ENCODE results near the gene TRAP1.
A peak's percentile ranks its signal among the peaks of the same experiment; 100 is the strongest.

The TRAP1 gene

DNA sequence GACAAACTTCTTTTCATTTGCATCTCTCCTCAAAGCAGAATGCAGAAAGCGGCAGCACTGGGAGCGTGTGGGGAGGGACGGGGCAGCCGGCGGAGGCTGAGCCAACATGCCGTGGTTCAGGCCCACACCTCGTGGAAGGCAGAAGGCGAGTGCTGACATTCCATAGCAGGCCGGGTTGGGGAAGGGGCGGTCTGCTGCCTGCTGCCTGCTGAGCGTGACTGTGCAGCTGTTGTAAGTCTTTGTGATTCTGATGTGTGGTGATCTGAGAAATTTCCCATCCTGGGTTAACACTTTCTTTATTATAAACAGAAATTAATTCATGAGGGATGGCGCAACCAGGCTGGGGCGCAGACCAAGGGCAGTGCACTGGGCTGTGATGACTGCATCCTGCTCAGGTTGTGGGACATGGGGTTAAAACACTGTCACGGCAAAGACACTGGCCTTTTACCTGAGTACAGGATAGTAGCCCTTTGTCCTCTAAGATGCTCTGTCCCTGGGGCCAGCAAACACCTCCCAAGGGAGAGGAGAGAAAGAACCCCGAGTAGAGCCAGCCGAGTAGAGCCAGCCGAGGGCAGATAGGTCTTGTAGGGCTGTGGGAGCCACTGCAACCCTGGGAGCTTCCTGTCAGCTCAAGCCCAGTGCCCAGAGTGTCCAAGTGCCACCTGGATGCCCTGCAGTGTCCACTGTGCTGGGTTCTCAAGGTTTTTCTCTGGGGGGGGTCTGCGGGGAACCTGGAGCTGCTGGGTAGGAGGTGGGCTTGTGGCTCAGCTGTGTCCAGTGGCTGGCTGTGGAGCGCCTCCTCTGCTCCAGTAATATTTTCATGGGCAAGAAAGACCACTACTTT lies 71.6 kb downstream of the TRAP1 start:
- DNase-seq: no peak

DNA sequence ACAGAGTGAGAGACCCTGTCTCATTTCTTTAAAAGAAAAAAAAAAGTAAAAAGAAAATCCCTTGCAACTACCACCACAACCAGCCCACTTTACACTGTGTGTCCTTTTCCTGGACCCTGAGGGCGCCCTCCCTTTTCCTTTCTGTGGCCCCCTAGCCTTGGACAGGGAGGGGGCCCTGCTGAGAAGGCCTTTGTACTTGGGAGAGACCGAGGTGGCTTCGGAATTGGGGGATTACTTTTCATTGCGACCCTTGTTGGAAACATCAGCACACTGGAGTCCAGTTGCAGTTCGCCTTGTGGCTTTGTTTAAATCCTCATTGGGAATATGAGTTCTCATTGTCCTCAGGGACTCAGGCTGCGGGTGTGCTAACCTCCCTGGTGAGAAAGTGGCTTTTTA lies 72.2 kb downstream of the TRAP1 start:
- no peak for DNase-seq

DNA sequence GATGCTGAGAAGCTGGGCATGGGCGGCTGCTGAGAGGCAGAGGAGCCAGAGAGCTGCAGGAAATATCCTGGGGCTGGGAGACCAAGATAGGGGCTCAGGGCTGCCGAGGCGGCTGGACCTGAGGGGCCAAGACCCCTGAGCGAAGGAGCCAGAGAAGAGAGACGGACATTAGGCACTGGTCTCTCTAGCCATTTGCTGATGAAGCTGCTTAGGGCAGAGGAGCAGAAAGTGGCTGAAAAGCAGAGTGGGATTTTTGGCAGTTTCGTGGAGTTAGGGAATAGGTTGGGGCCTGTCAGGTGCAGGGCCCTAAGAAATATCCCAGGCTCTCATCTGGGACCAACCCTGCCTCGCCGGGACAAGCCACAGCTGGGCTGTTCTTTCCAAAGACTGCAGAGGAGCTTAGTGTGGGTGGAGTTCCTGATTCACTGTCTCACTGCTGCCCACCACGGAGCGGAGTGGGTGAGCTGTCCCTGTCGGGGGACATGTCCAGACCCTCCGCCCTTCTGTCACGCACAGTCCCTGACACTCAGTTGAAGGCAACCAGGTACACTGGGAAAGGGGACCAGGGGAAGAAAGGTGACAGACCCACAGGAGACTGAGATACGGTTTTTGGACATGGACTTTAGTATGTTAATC lies 74.1 kb downstream of the TRAP1 start:
- DNase-seq: no peak

DNA sequence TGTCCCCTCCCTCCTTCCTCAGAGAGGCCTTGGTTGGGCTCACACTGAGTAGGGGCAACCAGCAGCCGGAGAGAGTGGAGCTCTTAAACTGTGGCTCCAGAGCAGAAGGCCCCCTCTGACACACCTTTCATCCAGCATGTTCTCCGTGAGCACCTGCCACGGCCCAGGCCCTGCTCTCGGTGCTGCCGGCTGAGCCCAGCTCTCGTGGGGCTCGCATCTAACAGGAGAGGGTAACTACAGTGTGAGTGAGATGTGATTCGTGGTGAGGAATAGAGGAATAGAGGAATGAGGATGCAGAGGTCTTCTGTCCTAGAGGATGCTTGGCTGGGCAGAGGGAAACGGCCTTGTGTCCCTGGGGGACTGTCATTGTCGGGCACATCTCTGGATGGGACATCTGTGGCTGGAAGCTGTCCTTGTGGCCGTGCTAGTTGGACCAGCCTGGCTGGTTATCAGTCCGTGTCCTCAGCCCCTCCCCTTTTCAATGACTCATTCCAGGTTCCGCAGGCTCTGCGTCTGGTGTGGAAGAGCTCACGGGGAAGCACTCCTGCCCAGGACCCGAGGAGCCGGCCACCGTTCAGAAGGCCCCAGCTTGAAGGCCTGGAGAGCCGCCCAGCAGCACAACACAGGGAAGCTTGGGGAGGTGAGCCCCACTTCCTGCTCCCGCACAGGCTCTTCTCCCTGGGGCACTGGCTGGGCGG lies 74.8 kb downstream of the TRAP1 start:
- DNase-seq: no peak

DNA sequence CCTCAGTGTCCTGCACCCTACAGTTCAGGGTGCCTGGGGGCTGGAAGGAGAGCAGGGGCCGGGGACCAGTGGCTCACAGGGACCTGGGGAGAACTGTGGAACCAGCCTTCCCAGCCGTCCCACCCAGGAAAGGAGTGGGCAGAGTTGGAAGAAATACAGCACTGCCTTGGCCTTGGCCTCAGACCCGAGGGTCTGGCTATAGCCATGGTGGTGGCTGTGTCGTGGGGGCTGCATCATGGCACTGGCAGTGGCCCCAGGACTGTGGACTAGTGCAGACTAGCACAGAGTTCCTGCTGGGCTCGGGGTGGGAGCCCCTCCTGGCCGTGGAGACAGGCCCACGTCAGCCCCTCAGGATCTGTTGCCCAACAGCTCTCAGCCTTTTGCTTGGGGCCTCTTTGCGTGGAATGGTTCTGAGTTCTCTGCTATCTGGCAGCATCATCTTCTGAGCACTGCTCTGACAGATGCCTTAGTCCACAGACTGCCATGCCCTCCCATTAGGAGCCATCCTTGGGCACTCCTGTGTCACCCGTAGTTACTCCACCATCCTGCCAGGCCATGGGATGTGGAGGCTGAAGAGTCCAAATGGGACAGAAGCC lies 75.4 kb downstream of the TRAP1 start:
- DNase-seq: no peak

DNA sequence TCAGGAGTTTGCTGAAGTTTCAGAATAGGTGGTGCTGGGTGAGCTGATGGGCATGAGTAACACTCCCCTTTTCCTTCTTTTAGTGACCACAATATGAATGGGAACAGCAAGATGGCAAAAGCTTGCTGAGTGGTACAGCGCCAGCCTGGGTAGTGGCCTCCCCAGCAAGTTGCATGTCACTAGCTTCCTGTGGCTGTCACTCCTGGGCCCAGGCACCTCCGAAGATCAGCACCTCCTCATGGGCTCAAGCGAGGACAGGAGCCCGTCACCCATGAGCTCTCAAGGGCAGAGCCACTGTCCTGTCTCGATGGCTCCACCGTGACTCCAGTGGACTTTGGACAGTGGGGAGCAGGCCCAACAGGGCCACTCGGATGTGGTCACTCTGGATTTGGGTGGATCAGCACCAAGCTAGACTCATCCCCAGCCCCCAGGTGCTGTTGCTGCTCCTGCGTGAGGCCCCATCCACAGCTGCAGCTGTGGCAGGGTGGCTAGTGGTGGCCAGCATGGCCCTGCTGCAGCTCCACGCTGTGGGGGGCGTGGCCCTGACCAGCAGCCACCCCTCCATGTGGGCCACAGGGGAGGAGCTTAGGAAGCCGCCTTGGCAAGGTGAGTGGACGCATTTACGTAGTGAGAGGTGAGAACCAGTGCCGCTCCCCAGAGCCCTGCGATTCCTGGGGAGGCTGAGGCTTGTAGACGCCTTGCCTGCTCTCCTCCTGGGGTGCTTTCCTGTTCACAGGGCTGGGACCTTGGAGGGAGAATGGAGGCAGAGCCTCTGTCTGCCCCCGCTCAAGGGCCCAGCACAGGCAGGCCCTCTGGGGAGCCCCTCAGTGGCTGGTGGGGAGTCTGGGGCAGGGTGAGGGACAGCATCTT lies 76.5 kb downstream of the TRAP1 start:
- no peak for DNase-seq

DNA sequence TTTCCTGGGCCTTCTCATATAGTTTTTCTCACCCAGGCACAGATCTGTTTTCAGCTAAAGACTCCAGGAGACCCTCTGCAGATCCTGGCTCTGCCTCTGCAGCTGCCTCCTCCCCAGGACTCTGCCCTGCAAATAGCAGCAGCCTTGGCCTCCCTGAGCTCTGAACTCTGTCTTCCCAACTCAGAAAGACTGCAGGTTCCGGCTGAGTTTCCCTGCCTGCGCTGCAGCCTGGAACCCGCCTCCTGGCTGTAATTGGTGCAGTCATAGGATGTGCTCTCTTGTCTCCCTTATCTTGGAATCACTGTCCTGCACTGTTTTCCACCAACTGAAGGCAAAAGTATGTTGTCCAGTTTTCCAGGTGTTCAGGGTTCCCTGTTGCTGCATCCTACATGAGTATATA lies 77.1 kb downstream of the TRAP1 start:
- DNase-seq: no peak

DNA sequence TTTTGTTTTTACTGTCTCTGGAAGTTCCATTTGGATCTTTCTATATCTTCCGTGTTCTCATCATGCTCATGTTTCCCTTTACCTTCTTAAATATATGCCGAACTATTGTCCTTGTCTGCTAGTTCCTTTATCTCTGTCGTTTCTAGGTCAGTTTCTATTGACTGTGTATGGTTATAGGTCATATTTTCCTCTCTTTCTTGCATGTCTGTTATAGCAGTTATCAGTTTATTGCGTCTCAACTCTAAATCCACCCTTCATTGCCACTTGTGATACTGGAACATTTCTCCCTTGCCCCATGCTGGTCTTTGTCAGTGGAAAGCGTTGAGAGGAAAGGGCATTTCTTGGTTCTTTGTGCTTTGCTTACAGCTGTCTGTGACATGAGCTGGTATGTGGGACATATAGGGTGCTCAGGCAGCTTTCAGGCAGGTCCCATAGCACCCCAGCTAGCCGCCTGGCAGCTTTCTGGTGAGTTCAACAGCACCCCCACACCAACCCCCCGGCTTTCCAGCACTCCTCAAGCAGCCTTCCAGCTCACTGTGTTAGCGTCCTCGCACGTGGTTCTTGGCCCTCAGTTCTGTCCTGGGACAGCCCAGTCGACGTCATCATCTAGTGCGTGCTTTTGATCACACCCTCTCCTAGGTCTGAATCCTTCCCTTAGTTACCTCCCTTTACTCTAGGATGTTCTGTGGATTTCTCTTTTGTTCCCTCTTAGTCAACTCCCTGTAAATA lies 78.2 kb downstream of the TRAP1 start:
- DNase-seq: no peak

DNA sequence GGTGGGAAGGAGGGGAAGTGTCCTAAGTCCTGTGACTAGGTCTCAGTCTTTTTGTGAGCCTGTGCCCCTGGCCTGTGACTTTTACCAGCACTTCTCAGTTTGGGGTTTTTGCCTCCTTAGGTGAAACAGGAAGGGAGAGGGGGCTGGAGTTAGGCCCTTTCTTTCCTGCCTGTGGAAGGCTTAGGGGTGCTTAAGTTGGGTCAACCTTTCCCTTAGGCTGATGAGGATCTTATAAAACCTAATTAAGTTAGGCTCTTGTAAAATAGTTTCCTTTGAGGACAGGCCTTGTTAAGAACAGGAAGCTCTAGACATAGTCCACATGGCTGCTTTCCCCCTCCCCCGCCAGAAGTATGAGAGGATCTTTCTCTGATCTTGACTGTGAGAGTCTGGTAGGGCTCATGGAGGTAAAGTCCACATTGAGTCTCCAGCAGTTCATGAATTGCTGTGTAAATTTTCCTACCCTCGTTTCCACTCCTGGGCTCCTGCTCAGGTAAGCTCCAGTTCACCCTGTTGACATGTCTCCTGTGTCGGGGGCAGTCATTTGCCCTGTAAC lies 79.9 kb downstream of the TRAP1 start:
- DNase-seq: no peak

DNA sequence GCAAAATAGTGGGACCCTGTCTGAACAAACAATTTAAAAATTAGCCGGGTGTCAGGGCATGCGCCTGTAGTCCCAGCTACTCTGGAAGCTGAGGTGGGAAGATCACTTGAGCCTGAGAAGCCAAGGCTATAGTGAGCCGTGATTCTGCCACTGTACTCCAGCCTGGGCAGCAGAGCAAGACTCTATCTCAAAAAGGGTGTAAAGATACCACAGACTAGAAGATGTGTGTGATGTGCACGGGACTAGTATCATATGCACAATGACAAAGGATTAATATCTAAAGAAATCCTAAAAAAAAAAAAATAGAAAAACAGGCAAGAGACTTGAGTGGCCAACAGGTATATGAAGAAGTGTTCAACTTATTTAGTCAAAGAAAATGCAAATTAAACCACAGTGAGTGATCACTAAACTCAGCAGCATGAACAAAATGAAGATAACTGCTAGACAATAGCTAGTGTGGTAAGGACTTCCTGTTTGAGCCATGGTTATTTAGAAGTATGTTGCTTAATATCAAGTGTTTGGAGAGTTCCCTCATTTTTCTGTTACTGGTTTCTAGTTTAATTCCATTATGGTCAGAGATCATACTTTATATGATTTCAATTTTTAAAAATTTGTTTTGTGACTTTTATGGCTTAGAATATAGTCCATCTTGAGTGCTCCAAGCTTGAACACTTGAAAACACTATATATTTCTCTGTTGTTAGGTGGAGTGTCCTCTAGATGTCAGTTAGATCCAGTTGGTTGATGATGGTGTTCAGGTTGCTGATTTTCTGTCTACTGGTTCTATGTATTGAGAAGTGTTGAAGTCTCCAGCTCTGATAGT lies 91.2 kb downstream of the TRAP1 start:
- DNase-seq: peak; percentile 55

DNA sequence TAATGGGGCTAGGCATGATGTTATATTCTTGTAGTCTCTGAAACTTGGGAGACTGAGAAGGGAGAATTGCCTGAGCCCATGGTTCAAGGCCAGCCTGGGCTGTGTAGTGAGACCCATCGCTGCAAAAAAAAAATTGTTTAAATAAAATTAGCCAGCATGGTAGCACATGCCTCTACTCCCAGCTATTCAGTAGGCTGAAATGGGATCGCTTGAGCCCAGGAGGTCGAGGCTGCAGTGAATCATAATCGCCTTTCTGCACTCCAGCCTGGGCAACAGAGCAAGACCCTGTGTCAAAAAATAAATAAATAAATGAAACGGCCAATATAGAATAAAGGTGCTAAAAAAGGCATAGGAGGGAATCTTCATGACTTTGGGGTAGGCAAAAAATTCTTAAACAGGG lies 92.0 kb downstream of the TRAP1 start:
- DNase-seq: no peak

DNA sequence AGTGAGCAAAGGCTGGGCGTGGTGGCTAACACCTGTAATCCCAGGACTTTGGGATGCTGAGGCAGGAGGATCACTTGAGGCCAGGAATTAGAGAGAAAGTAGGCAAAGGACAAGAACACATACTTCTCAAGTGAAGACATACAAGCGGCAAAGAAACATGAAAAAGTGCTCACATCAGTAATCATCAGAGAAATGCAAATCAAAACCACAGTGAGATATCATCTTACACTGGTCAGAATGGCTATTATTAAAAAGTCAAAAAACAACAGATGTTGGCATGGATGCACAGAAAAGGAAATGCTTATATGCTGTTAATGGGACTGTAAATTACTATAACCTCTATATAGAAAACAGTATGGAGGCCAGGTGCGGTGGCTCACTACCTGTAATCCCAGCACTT lies 93.7 kb downstream of the TRAP1 start:
- no peak for DNase-seq

DNA sequence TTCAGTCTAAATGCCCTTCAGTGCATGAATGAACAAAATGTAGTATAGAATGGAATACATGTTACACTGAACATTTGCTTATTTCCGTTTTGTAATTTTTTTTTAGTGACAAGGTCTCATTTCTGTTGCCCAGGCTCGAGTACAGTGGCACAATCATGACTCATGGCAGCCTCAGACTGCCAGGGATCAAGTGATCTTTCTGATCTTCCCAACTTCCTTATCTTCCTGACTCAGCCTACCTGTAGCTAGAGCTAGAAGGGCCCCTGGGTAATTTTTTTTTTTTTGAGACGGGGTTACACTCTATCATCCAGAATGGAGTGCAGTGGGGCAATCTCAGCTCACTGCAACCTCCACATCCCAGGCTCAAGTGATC lies 98.6 kb downstream of the TRAP1 start:
- DNase-seq: no peak

DNA sequence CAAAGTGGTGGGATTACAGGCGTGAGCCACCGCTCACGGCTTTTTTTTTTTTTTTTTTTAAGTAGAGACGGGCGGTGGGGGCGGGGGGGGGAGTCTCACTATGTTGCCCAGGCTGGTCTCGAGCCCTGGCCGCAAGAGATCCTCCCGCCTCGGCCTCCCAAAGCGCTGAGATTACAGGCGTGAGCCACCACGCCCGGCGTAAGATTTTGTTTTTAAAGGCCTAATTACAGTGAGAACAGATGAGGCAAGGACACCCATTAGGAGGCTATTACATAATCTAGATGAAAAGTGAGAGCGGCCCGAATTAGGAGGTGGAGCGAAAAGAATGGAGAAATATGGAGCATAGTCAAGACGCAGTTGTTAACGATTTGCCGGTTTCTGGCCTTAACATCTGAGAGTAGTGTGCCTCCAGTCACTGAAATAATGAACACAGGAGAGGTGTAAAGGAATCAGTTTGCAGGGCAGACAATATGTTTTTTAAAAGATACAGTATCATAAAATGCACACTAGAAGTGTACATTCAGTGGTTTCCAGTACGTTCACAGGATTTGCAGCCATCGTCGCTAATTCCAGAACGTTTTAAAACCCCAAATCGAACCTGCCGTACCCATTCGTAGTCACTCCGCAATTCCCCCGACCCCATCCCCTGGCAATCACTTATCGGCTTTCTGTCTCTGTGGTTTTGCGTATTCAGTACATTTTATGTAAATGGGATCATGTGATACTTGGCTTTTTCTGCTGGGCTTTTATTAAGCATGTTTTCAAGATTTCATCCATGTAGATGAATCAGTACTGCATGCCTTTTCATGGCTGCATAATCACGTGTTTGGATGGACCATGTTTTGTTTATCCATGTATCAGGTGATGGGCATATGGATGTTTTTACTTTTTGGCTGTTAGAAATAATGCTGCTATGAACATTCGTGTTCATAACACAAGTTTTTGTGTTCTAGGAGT lies 104.5 kb downstream of the TRAP1 start:
- DNase-seq: no peak

DNA sequence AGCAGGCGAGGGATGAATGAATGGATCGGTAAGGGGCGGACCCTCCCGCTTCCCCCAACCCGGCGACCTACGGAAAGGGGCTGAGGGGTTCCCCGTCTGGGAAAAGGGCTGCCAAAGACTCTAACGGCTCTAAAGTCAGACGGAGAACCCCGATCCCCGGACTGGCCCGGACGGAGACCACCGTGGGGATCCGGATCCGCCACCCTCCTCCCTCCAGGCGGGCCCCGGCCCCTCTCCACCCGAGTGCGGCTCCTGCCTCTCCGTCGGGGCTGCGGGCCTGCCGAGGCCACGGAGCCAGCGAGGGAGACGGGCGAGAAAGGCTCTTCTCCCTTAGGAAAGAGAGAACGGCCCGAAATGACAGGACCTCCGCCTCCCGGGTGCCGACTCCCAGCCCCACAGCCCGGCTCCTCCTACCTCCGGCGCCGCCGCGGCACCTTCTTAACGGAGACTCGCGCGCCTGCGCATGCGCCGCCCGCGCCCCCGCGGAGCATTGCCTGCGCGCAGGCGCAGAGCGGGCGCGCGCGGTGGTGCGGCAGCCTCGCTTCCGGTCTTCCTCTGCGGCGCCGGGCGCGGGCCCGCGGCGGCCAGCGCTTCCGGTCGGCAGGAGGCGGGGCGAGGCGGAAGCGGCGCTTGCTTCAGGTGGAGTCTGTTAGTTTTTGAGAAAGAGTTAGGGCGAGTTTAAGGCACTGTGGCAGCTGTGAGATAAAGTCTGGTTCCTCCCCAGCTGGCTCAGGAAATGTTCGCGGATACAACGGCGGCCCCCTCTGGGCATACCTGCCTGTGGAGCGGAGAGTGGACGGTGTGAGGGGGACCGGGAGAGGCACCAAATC lies 106.0 kb downstream of the TRAP1 start, which contains the start of gene SLX4:
TSS of gene SLX4 (minus strand) at position 461 of the 830 bp plus-strand sequence. CDS start 2,642 bp downstream, outside the sequence.
- peak; percentile 87 for DNase-seq

DNA sequence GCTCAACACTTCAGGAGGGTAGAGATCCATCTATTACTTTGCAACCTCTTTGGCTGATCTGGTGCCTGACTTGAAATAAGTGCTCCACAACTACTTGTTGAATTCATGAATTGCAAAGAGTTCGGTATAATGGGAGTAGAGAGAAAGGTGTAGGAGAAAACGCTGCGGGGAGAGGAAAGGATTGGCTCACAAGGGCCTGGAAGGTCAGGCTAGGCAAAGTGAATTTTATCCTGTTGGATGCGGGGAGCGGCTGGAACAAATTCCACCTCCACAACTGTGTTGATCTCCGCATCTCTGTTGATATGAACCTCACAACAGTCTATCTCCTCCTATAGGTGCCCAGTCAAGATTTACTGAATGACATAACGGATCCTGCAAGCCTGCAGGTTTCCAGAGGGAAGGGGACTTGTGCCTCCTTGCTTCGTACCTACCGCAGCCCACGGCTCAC lies 106.6 kb downstream of the TRAP1 start:
- no peak for DNase-seq

DNA sequence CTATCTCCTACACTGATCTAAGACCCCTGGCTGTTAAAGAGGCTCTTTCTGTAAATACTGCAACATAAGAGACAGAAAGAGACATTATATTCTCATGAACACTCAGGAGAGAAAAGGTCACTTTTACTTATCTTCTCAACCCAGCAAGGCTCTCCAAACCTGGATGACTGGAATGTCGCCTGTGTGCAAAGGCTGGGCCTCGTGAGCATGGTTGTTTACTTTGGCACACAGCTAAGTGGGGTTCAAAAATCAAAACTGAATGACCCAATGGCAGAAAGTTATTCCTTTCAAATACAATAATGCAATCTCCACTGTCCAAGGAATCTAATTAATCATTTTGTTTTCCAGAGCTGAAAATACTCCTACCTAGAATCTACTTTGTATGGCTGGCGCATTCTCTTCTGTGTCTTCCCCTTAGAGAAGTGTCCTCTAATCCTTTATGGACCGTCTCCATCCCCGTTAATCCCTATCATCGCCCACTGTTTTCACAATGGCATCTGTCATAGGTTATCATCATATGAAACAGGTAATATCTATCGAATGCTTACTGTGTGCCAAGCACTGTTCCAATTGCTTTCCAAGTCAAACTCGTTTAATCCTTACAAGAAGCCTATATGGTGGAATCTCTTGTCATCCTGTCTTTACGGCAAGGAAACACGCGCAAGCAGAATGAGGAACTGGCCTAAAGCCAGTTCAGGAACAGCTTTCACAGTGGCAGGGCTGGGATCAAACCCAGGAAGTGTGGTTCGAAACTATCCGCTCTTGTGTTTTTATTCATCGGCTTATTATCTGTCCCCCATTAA lies 107.2 kb downstream of the TRAP1 start:
- DNase-seq: no peak
